Measurements from ENCODE around the gene RADX. TPM values are rescaled to one million over a fixed set of nuclear protein-coding genes. Genes with fewer than 3 reads are reported as not detected.
A peak's percentile ranks its signal among the peaks of the same experiment; 100 is the strongest.

Gene RADX
- total RNA-seq, 1 experiment from 2014 or later: 4.3 TPM

DNA sequence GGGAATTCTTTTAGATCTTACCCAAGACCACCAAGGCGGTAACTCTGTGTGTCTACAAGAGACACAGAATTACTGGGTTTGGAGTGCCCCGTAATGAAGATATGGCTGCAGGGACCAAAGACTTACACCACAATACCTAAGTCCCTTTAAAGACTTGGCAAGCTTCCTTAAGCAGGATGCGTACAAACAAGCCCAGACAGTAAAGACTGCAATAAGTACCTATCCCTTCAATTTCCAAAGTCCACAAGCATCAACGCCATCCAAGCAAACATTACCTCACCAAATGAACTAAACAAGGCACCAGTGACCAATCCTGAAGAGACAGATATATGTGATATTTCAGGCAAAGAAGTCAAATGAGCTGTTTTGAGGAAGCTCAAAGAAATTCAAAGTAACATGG lies 72.4 kb downstream of the RADX start:
- H3K27ac Mint-ChIP-seq (ENCODE audit: unreplicated experiment): no peak overlapping the region
- H3K27me3 Mint-ChIP-seq (ENCODE audit: unreplicated experiment): no peaks in the 10 kb centered on the region
- no peak overlapping the region for H3K4me3 Mint-ChIP-seq (ENCODE audit: low read depth, unreplicated experiment)
- TF ChIP-seq CTCF (IDR thresholded peaks at IDR 0.05; ENCODE audit: unreplicated experiment): no peak
- intact Hi-C loops (cut with micrococcal nuclease; ENCODE audit: unreplicated experiment): no loop called here
- no peaks in the 10 kb centered on the region for H3K36me3 Mint-ChIP-seq (ENCODE audit: insufficient read depth, unreplicated experiment)
- no peaks in the 10 kb centered on the region for H3K4me1 Mint-ChIP-seq (ENCODE audit: low read depth, unreplicated experiment)
- DNase-seq: no peak
- no peaks in the 10 kb centered on the region for H3K9me3 Mint-ChIP-seq (ENCODE audit: low read depth, unreplicated experiment)
- BruUV-seq (replicated peaks): no TSS peak
- CTCF ChIA-PET: no interaction called here

- CTCF ChIA-PET: interaction anchor here (0.5 to 1.9 kb wide), 5 partner anchors 12 to 588 kb away, joined by 3 to 9 read pairs (median 4); partner anchors contain the start of gene RNF128
- Mint-ChIP-seq H3K9me3 (ENCODE audit: low read depth, unreplicated experiment) (no peaks in the 10 kb centered on the region), H3K27me3 (ENCODE audit: unreplicated experiment) (no peaks in the 10 kb centered on the region), H3K4me1 (ENCODE audit: low read depth, unreplicated experiment) (peaks cover 28% of the 10 kb centered on the region), H3K4me3 (ENCODE audit: low read depth, unreplicated experiment) (peak overlapping the region; percentile 66), H3K27ac (ENCODE audit: unreplicated experiment) (peak overlapping the region; percentile 78), H3K36me3 (ENCODE audit: insufficient read depth, unreplicated experiment) (peaks cover 15% of the 10 kb centered on the region)
- intact Hi-C loops (cut with micrococcal nuclease; ENCODE audit: unreplicated experiment): loop anchor here (2.0 to 5.0 kb wide), 4 partner anchors 42 to 210 kb away; no protein-coding TSS in a partner anchor
- DNase-seq: peak; percentile 14
- TF ChIP-seq CTCF (IDR thresholded peaks at IDR 0.05; ENCODE audit: unreplicated experiment): no peak
- no TSS peak for BruUV-seq (replicated peaks)
Observed at GRCh38 chrX:106692425-106693065, 80.8 kb downstream of the RADX start.

DNA sequence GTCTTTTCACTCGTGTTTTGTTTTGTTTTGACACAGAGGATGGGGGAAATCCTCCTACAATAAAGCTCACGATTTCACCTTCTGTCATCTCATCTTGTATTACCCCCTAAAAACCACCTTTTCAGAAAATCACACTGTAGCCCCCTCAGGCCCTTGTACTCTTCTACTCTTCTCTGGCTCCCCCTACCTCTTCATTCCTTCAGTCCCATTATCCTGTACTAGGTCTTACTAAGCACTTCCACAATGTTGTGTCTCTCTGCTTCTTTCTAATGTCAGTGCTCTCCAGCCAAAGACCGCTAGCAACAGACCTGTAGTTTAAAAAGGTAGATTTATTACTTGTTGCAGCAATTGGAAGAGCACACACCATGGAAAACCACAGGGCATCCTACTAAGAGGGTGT lies 84.7 kb downstream of the RADX start:
- intact Hi-C loops (cut with micrococcal nuclease; ENCODE audit: unreplicated experiment): no loop called here
- no peak for TF ChIP-seq CTCF (IDR thresholded peaks at IDR 0.05; ENCODE audit: unreplicated experiment)
- DNase-seq: no peak
- Mint-ChIP-seq H3K27ac (ENCODE audit: unreplicated experiment) (peak overlapping the region; percentile 36), H3K27me3 (ENCODE audit: unreplicated experiment) (no peaks in the 10 kb centered on the region), H3K4me1 (ENCODE audit: low read depth, unreplicated experiment) (peaks cover 41% of the 10 kb centered on the region), H3K4me3 (ENCODE audit: low read depth, unreplicated experiment) (peak overlapping the region; percentile 49), H3K9me3 (ENCODE audit: low read depth, unreplicated experiment) (no peaks in the 10 kb centered on the region), H3K36me3 (ENCODE audit: insufficient read depth, unreplicated experiment) (peaks cover 15% of the 10 kb centered on the region)
- BruUV-seq (replicated peaks): no TSS peak
- CTCF ChIA-PET: no interaction called here

DNA sequence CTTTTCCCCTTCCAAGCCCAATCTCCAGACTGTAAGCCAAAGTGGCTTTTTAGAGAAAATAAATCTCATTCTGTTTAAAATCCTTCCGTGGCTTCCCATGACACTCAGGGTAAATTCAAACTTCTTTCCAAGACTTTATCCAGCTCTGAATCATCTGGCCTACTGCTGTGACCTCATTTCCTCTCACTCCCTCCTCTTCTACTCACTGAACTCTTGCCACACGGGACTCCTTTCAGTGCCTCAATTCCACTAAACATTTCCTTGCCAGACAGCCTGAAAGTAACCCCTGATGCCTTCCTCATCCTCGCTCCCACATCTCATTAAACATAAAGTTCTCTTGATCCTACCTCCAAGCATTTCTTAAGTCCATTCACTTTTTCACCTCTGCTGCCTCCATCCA lies 86.9 kb downstream of the RADX start:
- peaks cover 7% of the 10 kb centered on the region for H3K36me3 Mint-ChIP-seq (ENCODE audit: insufficient read depth, unreplicated experiment)
- no peak overlapping the region for H3K4me3 Mint-ChIP-seq (ENCODE audit: low read depth, unreplicated experiment)
- CTCF ChIA-PET: no interaction called here
- H3K27ac Mint-ChIP-seq (ENCODE audit: unreplicated experiment): no peak overlapping the region
- intact Hi-C loops (cut with micrococcal nuclease; ENCODE audit: unreplicated experiment): no loop called here
- BruUV-seq (replicated peaks): no TSS peak
- no peaks in the 10 kb centered on the region for H3K9me3 Mint-ChIP-seq (ENCODE audit: low read depth, unreplicated experiment)
- peaks cover 26% of the 10 kb centered on the region for H3K4me1 Mint-ChIP-seq (ENCODE audit: low read depth, unreplicated experiment)
- no peaks in the 10 kb centered on the region for H3K27me3 Mint-ChIP-seq (ENCODE audit: unreplicated experiment)
- DNase-seq: no peak
- no peak for TF ChIP-seq CTCF (IDR thresholded peaks at IDR 0.05; ENCODE audit: unreplicated experiment)
